ENCODE measurements around the gene MTARC2.
"Not testable (repeated sequence)": the region's sequence is repeated elsewhere in the genome, so short reads cannot be mapped to it uniquely, and the experiment has no call there.

MTARC2 gene

GRCh38 chr1:220748089-220748934, at the start of gene MTARC2:
TSS of gene MTARC2 (plus strand) at chr1:220748322. CDS start at chr1:220748532, 210 bp downstream.
- DNase-seq (ENCODE audit: low spot score): no peak

GRCh38 chr1:220698607-220699016, 49.5 kb upstream of the MTARC2 start:
- no peak for DNase-seq (ENCODE audit: low spot score)

GRCh38 chr1:220699044-220699443, 49.1 kb upstream of the MTARC2 start:
- no peak for DNase-seq (ENCODE audit: low spot score)

GRCh38 chr1:220700556-220701179, 47.5 kb upstream of the MTARC2 start:
- DNase-seq (ENCODE audit: low spot score): no peak

GRCh38 chr1:220701974-220702373, 46.1 kb upstream of the MTARC2 start:
- DNase-seq (ENCODE audit: low spot score): peak; percentile 1

- DNase-seq (ENCODE audit: low spot score): no peak
These were observed 45.3 kb upstream of the MTARC2 start for GRCh38 chr1:220702733-220703270.

- DNase-seq (ENCODE audit: low spot score): no peak
These were observed 44.8 kb upstream of the MTARC2 start for GRCh38 chr1:220703305-220703704.

- DNase-seq (ENCODE audit: low spot score): no peak
These were observed 42.3 kb upstream of the MTARC2 start for GRCh38 chr1:220705782-220706181.

- DNase-seq (ENCODE audit: low spot score): no peak
These were observed 41.6 kb upstream of the MTARC2 start for GRCh38 chr1:220706480-220706879.

- no peak for DNase-seq (ENCODE audit: low spot score)
These were observed 41.0 kb upstream of the MTARC2 start for GRCh38 chr1:220707160-220707559.

- DNase-seq (ENCODE audit: low spot score): no peak
These were observed 39.9 kb upstream of the MTARC2 start for GRCh38 chr1:220708244-220708643.

- no peak for DNase-seq (ENCODE audit: low spot score)
These were observed 39.0 kb upstream of the MTARC2 start for GRCh38 chr1:220708936-220709801.

GRCh38 chr1:220710333-220710732, 37.8 kb upstream of the MTARC2 start:
- DNase-seq (ENCODE audit: low spot score): no peak

GRCh38 chr1:220711056-220711809, 36.9 kb upstream of the MTARC2 start:
- no peak for DNase-seq (ENCODE audit: low spot score)

GRCh38 chr1:220715986-220716385, 32.1 kb upstream of the MTARC2 start:
- not testable (repeated sequence) for DNase-seq (ENCODE audit: low spot score)

GRCh38 chr1:220717800-220718640, 30.1 kb upstream of the MTARC2 start:
- DNase-seq (ENCODE audit: low spot score): no peak

GRCh38 chr1:220721266-220721665, 26.9 kb upstream of the MTARC2 start:
- not testable (repeated sequence) for DNase-seq (ENCODE audit: low spot score)

GRCh38 chr1:220726634-220727033, 21.5 kb upstream of the MTARC2 start:
- DNase-seq (ENCODE audit: low spot score): no peak

- no peak for DNase-seq (ENCODE audit: low spot score)
These were observed 20.6 kb upstream of the MTARC2 start for GRCh38 chr1:220727519-220727918.

GRCh38 chr1:220730486-220730885, 17.6 kb upstream of the MTARC2 start:
- DNase-seq (ENCODE audit: low spot score): no peak

GRCh38 chr1:220732137-220732536, 16.0 kb upstream of the MTARC2 start:
- DNase-seq (ENCODE audit: low spot score): no peak
